Right lobe of liver (tissue), 6 donors: ENCODE results near the gene COPS6. TPM values are rescaled to one million over a fixed set of nuclear protein-coding genes. Genes with fewer than 3 reads are reported as not detected.

Experiments
- ATAC-seq, 4 donors: fragments of 200-7000 bp; cut with Tn5 transposase; one replicate each; pipeline ENCODE4 v1.9.1; 2020; ENCODE audit warnings: mild to moderate bottlenecking in 4 of 4, moderate library complexity in 4 of 4
- DNase-seq, 3 donors: peaks; one replicate each; pipeline ENCODE4 v3.0.0-alpha.2; 2020
- H3K27ac ChIP-seq, 3 donors: fragments of 200-600 bp; one replicate each; pipeline ENCODE4 v1.8.0; 2022
- H3K27me3 ChIP-seq, 2 donors: fragments of 200-600 bp; one replicate each; pipeline ENCODE4 v1.8.0; 2022
- H3K36me3 ChIP-seq, 4 donors: fragments of 200-600 bp; sonication (generic) in 1 of 4; one replicate each; pipeline versions ENCODE4 v1.5.1 to v1.8.0; 2017 to 2022; ENCODE audit warnings: control low read depth in 1 of 4
- H3K4me1 ChIP-seq, 4 donors: fragments of 200-600 bp; sonication (generic) in 1 of 4; one replicate each; pipeline versions ENCODE4 v1.5.1 to v1.8.0; 2017 to 2022; ENCODE audit warnings: control low read depth in 1 of 4
- H3K4me3 ChIP-seq, 3 donors: fragments of 200-600 bp; one replicate each; pipeline ENCODE4 v1.8.0; 2022
- H3K9me3 ChIP-seq, 4 donors: fragments of 200-600 bp; sonication (generic) in 1 of 4; one replicate each; pipeline versions ENCODE4 v1.5.1 to v1.8.0; 2017 to 2022; ENCODE audit warnings: control low read depth in 1 of 4
- CTCF ChIP-seq, 4 donors: fragments of 200-600 bp in 3 of 4; fragments of 450-650 bp in 1 of 4; IDR thresholded peaks; one replicate each; pipeline versions ENCODE4 v1.5.1 to v1.8.0; 2016 to 2022; ENCODE audit warnings: antibody characterized with exemption in 4 of 4, mild to moderate bottlenecking in 2 of 4
- POLR2A ChIP-seq: fragments of 450-650 bp; IDR thresholded peaks from one replicate; pipeline ENCODE4 v1.6.1; 2017; ENCODE audit warnings: antibody characterized with exemption, mild to moderate bottlenecking
- WGBS: methylation state at CpG from one replicate; pipeline ENCODE4 v1.1.6; 2018; ENCODE audit warnings: low coverage, low lambda C conversion rate; ENCODE audit not compliant: insufficient coverage; ENCODE audit errors: missing lambda C conversion rate; 5-methylcytosine and 5-hydroxymethylcytosine counted together
- intact Hi-C, 2 donors: fragments of 100-400 bp; cut with DNase I; formaldehyde crosslinking; loops; one replicate each; pipeline versions ENCODE4 v1.11.2 to v1.14.1; 2022
- total RNA-seq, 6 experiments: library from RNA; depleted of rRNA in 2 of 6; stranded (reverse); fragments of >200 nt in 2 of 6; fragmentation: NEBNext Ultra II Directional in 3 of 6; extraction: Animal tissue kit (Norgen Biotek cat#: 25700) in 3 of 6; gene quantifications; one replicate each; pipeline versions ENCODE4 v1.1.0 to v1.2.4, GENCODE V29; 2016 to 2023
- donor health status: DM: no; HTN: yes; CAD: no.
- donor health status: DM: no; HTN: no; CAD: no.
- donor health status: DM: no; HTN: no; CAD: no.
- donor health status: DM: no; HTN: yes; CAD: no.
- donor health status: DM: no; HTN: yes; CAD: no.

The COPS6 gene
- total RNA-seq, 6 experiments from 2014 or later = 28.3 to 49.7 (median 42.7) TPM

- Histone ChIP-seq H3K27ac (peak overlapping the region; percentile 29 to 89 (median 74)), H3K27me3 (no peaks in the 10 kb centered on the region), H3K4me1 (peaks cover 0 to 25% (median 10%) of the 10 kb centered on the region in 4 donors), H3K4me3 (peak overlapping the region in 1 of 3 donors; percentile 24), H3K36me3 (peaks cover 0 to 24% (median 13%) of the 10 kb centered on the region in 4 donors), H3K9me3 (peaks cover 0 to 4% (median under 1%) of the 10 kb centered on the region in 4 donors)
- TF ChIP-seq CTCF (IDR thresholded peaks at IDR 0.05) (no peak), POLR2A (no peak)
- ATAC-seq (peak; percentile 92 to 96 (median 96)), DNase-seq (peak in 2 of 3 donors; percentile 77 to 87)
- intact Hi-C loops = no loop called here
- 11% methylated on average over 7 of the region's 8 CpGs for WGBS
Measured at GRCh38 chr7:100065452-100066186, 23.1 kb upstream of the COPS6 start.

GRCh38 chr7:100066953-100067352, 21.8 kb upstream of the COPS6 start:
- H3K4me1 ChIP-seq = peaks cover 0 to 25% (median 10%) of the 10 kb centered on the region in 4 donors
- H3K27ac ChIP-seq = peak overlapping the region in 1 of 3 donors; percentile 89
- no peaks in the 10 kb centered on the region for H3K27me3 ChIP-seq
- ATAC-seq (no peak), DNase-seq (no peak)
- TF ChIP-seq CTCF (IDR thresholded peaks at IDR 0.05) = no peak
- no peak for TF ChIP-seq POLR2A
- H3K9me3 ChIP-seq = peaks cover under 1 to 16% (median 8%) of the 10 kb centered on the region in 4 donors
- intact Hi-C loops = no loop called here
- no peak overlapping the region for H3K4me3 ChIP-seq
- peaks cover 8 to 33% (median 24%) of the 10 kb centered on the region in 4 donors for H3K36me3 ChIP-seq
- WGBS = 76% methylated on average over 5 of the region's 7 CpGs

- intact Hi-C loops = no loop called here
- Histone ChIP-seq H3K27ac (no peak overlapping the region), H3K4me1 (peaks cover 0 to 20% (median 8%) of the 10 kb centered on the region in 4 donors), H3K9me3 (peaks cover 4 to 16% (median 9%) of the 10 kb centered on the region in 4 donors), H3K4me3 (no peak overlapping the region), H3K27me3 (no peaks in the 10 kb centered on the region), H3K36me3 (peaks cover 8 to 54% (median 47%) of the 10 kb centered on the region in 4 donors)
- TF ChIP-seq POLR2A = no peak
- TF ChIP-seq CTCF (IDR thresholded peaks at IDR 0.05) = no peak
- WGBS = 88% methylated on average over 5 of the region's 5 CpGs
- DNase-seq = no peak
- no peak for ATAC-seq
Measured at GRCh38 chr7:100069991-100070390, 18.8 kb upstream of the COPS6 start.

GRCh38 chr7:100071018-100071723, 17.6 kb upstream of the COPS6 start:
- H3K27me3 ChIP-seq = no peaks in the 10 kb centered on the region
- intact Hi-C loops = no loop called here
- H3K4me3 ChIP-seq = no peak overlapping the region
- H3K9me3 ChIP-seq = peaks cover 4 to 16% (median 9%) of the 10 kb centered on the region in 4 donors
- H3K36me3 ChIP-seq = peaks cover 8 to 65% (median 53%) of the 10 kb centered on the region in 4 donors
- DNase-seq (no peak), ATAC-seq (no peak)
- TF ChIP-seq POLR2A (no peak), CTCF (IDR thresholded peaks at IDR 0.05) (no peak)
- peaks cover 0 to 9% (median 4%) of the 10 kb centered on the region in 4 donors for H3K4me1 ChIP-seq
- no peak overlapping the region for H3K27ac ChIP-seq
- 98% methylated on average over 9 of the region's 11 CpGs for WGBS
